GM12892 (cell line): ENCODE data around the gene ATP9A.

Experiments
- POLR2A ChIP-seq: IDR thresholded peaks from 2 replicates; pipeline ENCODE4 v1.6.1; 2011; ENCODE audit warnings: low read depth, low read length, control low read depth
- POLR2AphosphoS5 ChIP-seq: IDR thresholded peaks from 2 replicates; pipeline ENCODE4 v1.6.1; 2011; ENCODE audit warnings: low read depth, low read length, control low read depth

DNA sequence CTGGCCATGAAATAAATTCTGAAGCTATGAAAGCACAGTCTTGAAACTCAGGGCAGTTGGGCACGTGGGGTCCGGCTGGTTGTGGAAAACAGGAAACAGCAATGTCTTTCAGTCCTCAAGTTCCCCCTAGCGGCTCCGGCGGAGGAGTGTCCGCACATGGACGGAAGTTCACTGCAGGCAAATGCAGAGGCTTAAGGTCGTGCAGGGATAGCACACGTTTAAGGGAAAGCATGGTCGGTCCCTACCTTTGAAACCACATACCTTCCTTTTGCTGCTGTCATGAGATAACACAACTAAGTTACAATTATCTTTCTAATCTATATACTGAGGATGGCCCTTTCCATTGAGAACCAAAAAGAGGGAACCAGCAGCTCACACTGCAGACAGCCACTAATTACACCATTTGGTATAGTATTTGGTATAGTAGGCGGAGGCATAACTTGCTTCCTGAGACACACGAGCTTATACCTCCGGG, 173.1 kb downstream of the ATP9A start:
- no peak for TF ChIP-seq POLR2AphosphoS5
- TF ChIP-seq POLR2A: no peak
